Keratinocyte (primary cell): ENCODE results near the gene CNN1.
"Not testable (repeated sequence)": the region's sequence is repeated elsewhere in the genome, so short reads cannot be mapped to it uniquely, and the experiment has no call there.

ENCODE experiments used
- EZH2 ChIP-seq: IDR thresholded peaks from one replicate; pipeline ENCODE4 v1.6.1; 2012; ENCODE audit warnings: inconsistent platforms, mild to moderate bottlenecking, low read length, moderate library complexity
- TF ChIP-seq, protein P1 (sequence below), 3 experiments: IDR thresholded peaks in 1 of 3; conservative IDR thresholded peaks in 1 of 3; optimal IDR thresholded peaks in 1 of 3; 2 replicates in 2 of 3; 3 replicates in 1 of 3; pipeline versions ENCODE3 to v1.5.1; 2011; ENCODE audit warnings: low read length in 3 of 3, mild to moderate bottlenecking in 3 of 3, moderate library complexity in 2 of 3, control low read depth in 1 of 3, inconsistent platforms in 1 of 3; ENCODE audit not compliant: insufficient read depth in 2 of 3; ENCODE audit errors: extremely low read depth in 1 of 3

DNA sequence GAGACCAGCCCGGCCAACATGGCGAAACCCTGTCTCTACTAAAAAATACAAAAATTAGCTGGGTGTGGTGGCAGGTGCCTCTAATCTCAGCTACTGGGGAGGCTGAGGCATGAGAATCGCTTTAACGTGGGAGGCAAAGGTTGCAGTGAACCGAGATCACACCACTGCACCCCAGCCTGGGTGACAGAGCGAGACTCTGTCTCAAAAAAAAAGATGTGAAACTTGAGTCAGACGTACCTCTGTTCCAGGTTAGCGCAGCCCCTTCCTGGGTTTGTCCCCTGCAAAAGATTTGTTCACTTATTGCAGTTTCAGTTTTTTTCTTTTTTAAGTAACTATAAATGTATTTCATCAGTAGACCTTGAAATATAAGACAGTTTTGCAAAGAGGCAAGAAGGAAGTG, 61.1 kb downstream of the CNN1 start:
- TF ChIP-seq, protein P1, sequence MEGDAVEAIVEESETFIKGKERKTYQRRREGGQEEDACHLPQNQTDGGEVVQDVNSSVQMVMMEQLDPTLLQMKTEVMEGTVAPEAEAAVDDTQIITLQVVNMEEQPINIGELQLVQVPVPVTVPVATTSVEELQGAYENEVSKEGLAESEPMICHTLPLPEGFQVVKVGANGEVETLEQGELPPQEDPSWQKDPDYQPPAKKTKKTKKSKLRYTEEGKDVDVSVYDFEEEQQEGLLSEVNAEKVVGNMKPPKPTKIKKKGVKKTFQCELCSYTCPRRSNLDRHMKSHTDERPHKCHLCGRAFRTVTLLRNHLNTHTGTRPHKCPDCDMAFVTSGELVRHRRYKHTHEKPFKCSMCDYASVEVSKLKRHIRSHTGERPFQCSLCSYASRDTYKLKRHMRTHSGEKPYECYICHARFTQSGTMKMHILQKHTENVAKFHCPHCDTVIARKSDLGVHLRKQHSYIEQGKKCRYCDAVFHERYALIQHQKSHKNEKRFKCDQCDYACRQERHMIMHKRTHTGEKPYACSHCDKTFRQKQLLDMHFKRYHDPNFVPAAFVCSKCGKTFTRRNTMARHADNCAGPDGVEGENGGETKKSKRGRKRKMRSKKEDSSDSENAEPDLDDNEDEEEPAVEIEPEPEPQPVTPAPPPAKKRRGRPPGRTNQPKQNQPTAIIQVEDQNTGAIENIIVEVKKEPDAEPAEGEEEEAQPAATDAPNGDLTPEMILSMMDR (optimal IDR thresholded peaks at IDR 0.05 in 1 of 3, IDR thresholded peaks at IDR 0.05 in 1 of 3, conservative IDR thresholded peaks at IDR 0.05 in 1 of 3; ENCODE audit: extremely low read depth in 1 of 3, insufficient read depth in 2 of 3, low read length in 3 of 3), result not testable (repeated sequence)
- TF ChIP-seq EZH2, result not testable (repeated sequence)
